Globus pallidus (tissue), 1 donor: ENCODE results near the gene TEX26.
A peak's percentile ranks its signal among the peaks of the same experiment; 100 is the strongest.

ENCODE experiments used
- DNase-seq: peaks from one replicate; pipeline ENCODE4 v3.0.0-alpha.2; 2015; ENCODE audit warnings: low spot score

Gene TEX26

GRCh38 chr13:30932481-30933353 is at the start of gene TEX26:
Gene TEX26 (plus strand): TSS chr13:30932656. CDS start chr13:30932716, 60 bp downstream.
- DNase-seq = peak; percentile 10

DNA sequence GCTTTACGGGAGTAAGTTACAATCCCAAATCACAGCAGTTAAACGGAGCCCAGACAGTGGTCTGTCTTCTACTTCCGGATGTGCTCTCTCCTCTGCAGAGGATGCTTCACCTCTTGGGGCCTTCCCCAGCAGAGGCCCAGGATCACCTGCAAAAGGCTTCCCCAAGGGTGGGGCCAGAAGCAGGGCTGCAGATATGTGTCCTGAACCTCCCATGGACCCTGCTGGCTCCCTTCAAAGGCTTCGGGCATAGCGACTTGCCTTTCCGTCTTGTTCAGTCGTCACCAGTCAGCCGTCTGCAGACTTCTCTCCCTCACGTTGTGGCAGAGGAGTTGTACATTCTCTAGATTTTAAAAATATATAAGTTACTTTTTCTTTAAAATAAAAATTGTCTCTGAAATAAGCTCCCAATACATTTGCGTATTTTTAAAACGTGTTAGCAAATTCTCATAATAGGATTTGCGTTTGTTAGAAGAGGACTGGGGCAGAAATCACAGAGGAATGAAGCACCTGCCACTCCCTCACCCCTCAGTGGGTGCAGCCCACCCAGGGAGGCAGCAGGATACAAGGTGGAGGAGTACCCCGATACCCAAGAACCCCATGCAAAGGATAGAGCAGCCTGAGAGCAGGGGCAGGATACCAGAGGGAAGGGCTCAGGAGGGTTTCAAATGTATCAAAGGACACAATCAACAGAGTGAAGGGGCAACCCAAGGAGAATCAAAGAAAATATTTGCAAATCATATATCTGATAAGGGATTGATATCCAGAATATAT is 49.3 kb upstream of the TEX26 start:
- DNase-seq = no peak

DNA sequence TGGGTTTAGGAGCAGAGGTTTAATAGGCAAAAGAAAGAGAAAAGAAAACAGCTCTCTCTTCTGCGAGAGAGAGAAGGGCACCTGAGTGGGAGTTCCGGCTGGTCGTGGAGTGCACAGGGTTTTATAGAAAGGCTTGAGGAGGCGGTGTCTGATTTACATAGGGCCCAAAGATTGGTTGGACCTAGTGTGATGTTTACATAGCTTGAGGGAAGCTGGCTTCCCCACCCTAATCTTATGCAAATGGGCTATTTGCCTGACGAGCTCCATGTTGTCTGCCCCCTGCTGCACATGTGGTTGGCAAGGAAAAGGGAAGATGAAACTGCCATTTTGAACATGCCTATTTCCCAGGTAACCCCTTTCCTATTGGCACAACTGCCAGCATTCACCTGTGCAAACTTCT is 47.9 kb upstream of the TEX26 start:
- no peak for DNase-seq

GRCh38 chr13:30889196-30889690 is 43.2 kb upstream of the TEX26 start:
- no peak for DNase-seq

DNA sequence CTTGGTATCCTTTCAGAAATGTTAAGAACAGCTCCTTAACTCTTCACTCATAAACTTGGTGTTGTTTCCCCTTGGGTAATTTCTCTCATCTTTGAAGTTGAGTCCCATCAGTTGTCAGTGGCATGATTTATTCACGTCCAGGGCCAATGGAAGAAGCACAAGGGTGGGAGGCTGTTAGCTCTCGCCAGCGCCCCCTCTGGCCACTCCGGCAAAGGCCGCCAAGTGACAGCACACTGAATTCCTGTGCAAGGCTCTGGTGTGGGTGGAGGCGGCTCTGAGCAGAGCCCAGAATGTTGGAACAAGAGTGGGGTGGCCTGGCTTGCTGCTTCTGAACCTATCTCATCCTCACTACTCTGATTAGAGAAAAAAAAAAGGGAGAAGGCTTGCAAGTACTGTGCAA is 39.5 kb upstream of the TEX26 start:
- no peak for DNase-seq

DNA sequence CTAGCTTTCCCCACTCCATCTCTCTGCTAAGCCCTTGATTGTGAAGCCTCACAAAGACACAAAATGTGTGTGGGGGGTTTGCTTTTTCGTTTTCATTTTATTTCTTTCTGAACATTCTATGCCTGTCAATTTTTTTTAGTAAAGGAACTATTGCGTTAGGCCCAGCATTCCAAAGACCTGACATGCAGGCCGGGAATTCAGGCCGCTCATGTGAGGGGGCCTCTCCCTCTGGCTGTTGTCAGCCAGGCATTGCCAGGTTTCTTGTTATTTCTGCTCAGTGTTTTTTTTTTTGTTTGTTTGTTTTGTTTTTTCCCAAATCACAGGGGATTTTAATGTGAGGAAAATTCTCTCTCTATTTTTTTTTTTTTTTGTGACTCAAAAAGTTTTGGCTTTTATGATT is 36.7 kb upstream of the TEX26 start:
- DNase-seq = no peak

DNA sequence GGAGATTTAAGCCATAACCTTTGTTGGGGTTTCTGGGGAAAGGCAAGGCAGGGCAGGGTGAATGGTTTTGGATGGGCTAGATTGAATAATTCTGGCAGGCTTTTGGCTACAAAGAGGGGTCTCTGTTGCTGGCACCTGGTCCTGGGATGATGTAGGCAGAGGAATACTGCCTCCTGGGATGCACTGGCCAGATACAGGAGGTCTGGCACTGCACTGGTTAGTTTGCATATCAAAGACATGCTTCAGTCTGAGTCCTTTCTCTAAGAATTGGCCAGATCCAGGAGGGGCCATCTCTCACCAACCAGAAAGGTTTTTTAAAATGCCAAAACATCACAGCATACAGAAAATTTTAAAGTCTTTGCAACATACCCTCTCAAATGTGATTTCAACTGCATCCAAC is 34.4 kb upstream of the TEX26 start:
- no peak for DNase-seq

GRCh38 chr13:30898678-30899241 is 33.7 kb upstream of the TEX26 start:
- DNase-seq = no peak

- DNase-seq = no peak
These were observed 32.0 kb upstream of the TEX26 start for GRCh38 chr13:30900436-30900835.

- DNase-seq = no peak
These were observed 31.3 kb upstream of the TEX26 start for GRCh38 chr13:30900952-30901749.

DNA sequence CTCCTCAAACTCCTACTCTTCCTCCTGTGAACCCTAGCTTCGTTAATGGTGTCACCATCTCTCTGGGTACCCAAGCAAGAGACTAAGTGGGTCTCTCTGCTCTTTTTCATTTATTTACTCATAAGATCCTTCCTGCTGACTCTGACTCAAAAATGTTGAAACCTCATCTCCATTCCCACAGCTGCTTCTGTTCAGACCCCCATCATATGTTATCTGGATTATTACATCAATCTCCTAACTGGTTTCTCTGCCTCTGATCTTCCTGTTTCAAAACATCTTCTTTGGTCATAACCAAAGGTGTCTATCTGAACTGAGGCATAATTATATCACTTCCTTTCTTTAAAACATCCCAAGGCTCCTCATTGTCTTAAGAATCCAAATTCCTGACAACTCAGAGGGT is 28.4 kb upstream of the TEX26 start:
- DNase-seq = no peak

- no peak for DNase-seq
These were observed 26.5 kb upstream of the TEX26 start, which contains the start of gene MEDAG for GRCh38 chr13:30905932-30906383. Gene MEDAG (plus strand): TSS chr13:30906271. CDS start chr13:30906516, 245 bp downstream.

GRCh38 chr13:30906411-30907051 is 25.9 kb upstream of the TEX26 start:
- DNase-seq = no peak

- no peak for DNase-seq
These were observed 25.2 kb upstream of the TEX26 start for GRCh38 chr13:30907121-30907861.

DNA sequence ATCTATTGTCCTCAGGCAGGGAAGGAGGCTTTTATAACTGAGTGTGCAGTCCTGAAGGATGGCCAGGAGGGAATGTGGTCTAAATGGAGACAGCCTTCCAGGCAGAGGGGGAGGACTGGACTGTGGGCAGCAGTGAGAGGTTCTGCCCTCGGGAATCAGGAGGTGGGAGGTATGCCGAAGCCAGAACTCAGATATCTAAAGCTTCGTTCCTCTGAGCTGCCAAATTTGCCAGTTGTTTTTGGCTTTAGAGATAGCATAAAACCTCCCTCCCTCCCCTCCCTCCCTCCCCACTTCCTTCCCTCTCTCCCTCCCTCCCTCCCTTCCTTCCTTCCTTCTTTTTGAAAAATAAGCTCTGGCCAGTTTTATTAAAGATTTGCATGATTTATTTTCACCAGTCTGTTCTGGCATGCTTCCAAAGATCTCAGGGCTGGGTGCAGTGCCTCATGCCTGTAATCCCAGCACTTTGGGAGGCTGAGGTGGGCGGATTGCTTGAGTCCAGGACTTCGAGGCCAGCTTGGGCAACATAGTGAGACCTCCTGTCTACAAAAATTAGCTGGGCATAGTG is 24.0 kb upstream of the TEX26 start:
- no peak for DNase-seq

- no peak for DNase-seq
These were observed 21.8 kb upstream of the TEX26 start for GRCh38 chr13:30910676-30911075.

DNA sequence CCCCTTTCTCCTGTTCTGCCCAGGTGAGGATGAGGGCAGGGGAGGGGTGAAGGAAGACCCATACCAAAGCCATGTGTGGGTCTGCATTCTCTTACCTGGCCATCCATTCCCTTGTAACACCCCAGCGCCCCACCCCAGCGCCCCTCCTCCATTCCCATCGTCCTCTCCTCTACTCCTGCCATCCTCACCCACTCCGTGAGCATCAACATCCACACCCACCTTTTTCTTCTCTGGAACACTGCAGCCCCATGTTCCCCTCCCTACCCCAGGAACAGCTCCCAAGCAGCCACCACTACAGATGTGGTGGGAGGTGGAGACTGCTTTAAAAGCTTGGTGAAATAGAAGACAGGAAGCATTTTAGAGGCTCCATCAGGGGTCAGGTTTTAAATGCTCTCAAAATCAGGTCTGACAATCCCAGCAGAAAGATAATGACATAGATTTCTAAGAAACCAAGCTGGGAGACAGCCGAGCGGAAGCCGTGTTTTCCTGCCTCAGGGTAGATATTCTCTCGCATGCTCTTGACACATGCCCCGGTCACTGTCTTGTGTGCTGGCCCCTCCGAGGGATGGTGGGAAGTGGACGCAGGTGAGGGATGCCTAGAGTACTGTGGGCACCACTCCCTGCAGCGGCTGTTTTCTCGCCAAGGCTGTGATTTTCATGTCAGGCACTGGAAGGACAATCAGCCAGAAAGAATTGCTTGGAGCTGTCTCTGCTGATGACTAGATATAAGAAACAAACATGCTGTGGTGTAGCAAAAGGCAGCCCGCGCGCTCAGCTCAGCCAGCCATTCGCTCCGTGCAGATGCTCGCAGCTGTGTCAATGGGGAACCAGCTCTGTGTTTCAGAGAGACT is 16.5 kb upstream of the TEX26 start:
- DNase-seq = no peak

DNA sequence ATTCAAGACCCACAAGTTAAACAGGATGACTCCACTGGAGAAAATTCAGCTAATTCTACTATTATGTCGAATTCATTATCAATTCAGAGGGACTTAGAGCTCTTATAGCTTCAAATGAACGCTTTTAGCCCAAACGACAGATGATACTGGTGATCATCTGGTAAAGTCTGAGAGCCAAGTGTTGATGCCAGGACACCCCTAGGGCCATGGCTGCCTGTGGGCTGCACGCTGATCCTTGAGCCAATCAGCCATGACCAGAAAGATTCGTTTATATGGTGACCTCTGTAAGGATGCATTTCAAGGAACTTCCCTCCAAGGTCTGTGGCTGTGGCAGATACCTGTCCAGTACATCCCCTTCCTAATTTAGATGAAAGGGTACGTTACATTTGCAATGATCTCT is 15.5 kb upstream of the TEX26 start:
- DNase-seq = no peak
